HCT116 (cell line): Measurements from ENCODE around the gene IGSF3.
"Not testable (repeated sequence)": the region's sequence is repeated elsewhere in the genome, so short reads cannot be mapped to it uniquely, and the experiment has no call there.

ENCODE experiments used
- EZH2phosphoT487 ChIP-seq: fragments of 200-600 bp; IDR thresholded peaks from 2 replicates; pipeline ENCODE4 v1.6.1; 2018; ENCODE audit warnings: antibody characterized with exemption, borderline replicate concordance
- FOSL1 ChIP-seq: IDR thresholded peaks from 2 replicates; pipeline ENCODE4 v1.6.1; 2012; ENCODE audit warnings: low read depth
- JUND ChIP-seq: IDR thresholded peaks from 2 replicates; pipeline ENCODE4 v1.6.1; 2012
- POLR2A ChIP-seq: IDR thresholded peaks from 2 replicates; pipeline ENCODE4 v1.7.0; 2011; ENCODE audit warnings: borderline replicate concordance; ENCODE audit not compliant: insufficient read depth, insufficient read length; ENCODE audit errors: extremely low read depth
- POLR2AphosphoS5 ChIP-seq: IDR thresholded peaks from 2 replicates; pipeline ENCODE4 v1.6.1; 2011; ENCODE audit warnings: mild to moderate bottlenecking, low read depth, low read length, moderate library complexity
- REST ChIP-seq: IDR thresholded peaks from 2 replicates; pipeline ENCODE4 v1.6.1; 2012; ENCODE audit warnings: low read depth
- YY1 ChIP-seq: IDR thresholded peaks from 2 replicates; pipeline ENCODE4 v1.6.1; 2011; ENCODE audit warnings: low read length, low read depth, moderate library complexity, mild to moderate bottlenecking; ENCODE audit not compliant: insufficient replicate concordance; ENCODE audit errors: extremely low read depth
- TF ChIP-seq, protein P1 (sequence below), 3 experiments: fragments of 200-600 bp in 1 of 3; sonication (generic) in 1 of 3; IDR thresholded peaks in 2 of 3; conservative IDR thresholded peaks in 1 of 3; 2 replicates each; pipeline ENCODE4 v1.5.1; 2012 to 2017; ENCODE audit warnings: low read depth in 2 of 3, low read length in 2 of 3, antibody characterized with exemption in 1 of 3, borderline replicate concordance in 1 of 3, control low read depth in 1 of 3, mild to moderate bottlenecking in 1 of 3, mixed read lengths in 1 of 3, mixed run types in 1 of 3, moderate library complexity in 1 of 3; ENCODE audit not compliant: insufficient read depth in 1 of 3
- TF ChIP-seq, protein P2 (sequence below): IDR thresholded peaks from 2 replicates; pipeline ENCODE4 v1.6.1; 2012

DNA sequence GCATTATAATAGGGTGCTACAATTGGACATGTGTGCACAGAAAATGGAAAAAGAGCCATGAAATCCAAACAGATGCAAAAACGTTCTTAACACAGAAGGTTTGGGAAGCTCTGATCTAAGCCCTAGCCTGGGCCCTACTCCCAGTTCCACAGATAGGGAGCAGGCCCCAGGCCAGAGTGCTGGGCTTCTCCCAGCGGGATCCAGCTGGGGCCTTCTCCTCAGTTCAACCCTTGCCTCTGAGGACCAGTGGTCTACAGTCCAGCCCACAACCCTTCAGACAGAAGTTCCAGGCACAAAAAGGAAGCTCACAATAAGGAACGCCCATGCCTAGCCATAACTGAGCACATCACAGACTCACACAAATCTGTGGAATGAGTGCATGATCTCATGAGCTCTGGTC lies 16.8 kb downstream of the IGSF3 start:
- TF ChIP-seq, protein P1, sequence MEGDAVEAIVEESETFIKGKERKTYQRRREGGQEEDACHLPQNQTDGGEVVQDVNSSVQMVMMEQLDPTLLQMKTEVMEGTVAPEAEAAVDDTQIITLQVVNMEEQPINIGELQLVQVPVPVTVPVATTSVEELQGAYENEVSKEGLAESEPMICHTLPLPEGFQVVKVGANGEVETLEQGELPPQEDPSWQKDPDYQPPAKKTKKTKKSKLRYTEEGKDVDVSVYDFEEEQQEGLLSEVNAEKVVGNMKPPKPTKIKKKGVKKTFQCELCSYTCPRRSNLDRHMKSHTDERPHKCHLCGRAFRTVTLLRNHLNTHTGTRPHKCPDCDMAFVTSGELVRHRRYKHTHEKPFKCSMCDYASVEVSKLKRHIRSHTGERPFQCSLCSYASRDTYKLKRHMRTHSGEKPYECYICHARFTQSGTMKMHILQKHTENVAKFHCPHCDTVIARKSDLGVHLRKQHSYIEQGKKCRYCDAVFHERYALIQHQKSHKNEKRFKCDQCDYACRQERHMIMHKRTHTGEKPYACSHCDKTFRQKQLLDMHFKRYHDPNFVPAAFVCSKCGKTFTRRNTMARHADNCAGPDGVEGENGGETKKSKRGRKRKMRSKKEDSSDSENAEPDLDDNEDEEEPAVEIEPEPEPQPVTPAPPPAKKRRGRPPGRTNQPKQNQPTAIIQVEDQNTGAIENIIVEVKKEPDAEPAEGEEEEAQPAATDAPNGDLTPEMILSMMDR (IDR thresholded peaks at IDR 0.05 in 2 of 3, conservative IDR thresholded peaks at IDR 0.05 in 1 of 3; ENCODE audit: borderline replicate concordance in 1 of 3, insufficient read depth in 1 of 3, low read depth in 2 of 3, low read length in 2 of 3), result not testable (repeated sequence)
- TF ChIP-seq FOSL1, POLR2A, YY1, POLR2AphosphoS5, REST, EZH2phosphoT487, JUND: not testable (repeated sequence)
- TF ChIP-seq, protein P2, sequence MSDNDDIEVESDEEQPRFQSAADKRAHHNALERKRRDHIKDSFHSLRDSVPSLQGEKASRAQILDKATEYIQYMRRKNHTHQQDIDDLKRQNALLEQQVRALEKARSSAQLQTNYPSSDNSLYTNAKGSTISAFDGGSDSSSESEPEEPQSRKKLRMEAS, result not testable (repeated sequence)
